Mammary epithelial cell (primary cell): Measurements from ENCODE around the gene RSBN1L.

Source experiments
- EZH2 ChIP-seq: IDR thresholded peaks from 2 replicates; pipeline ENCODE4 v1.6.1; 2012; ENCODE audit warnings: low read length, inconsistent platforms, borderline replicate concordance
- TF ChIP-seq, protein P1 (sequence below), 2 donors: IDR thresholded peaks in 1 of 2; conservative IDR thresholded peaks in 1 of 2; 2 replicates each; pipeline ENCODE4 v1.5.1; 2011 to 2012; ENCODE audit warnings: inconsistent platforms in 2 of 2, low read length in 2 of 2, mild to moderate bottlenecking in 2 of 2, control low read depth in 1 of 2, low read depth in 1 of 2; ENCODE audit not compliant: insufficient read depth in 1 of 2; ENCODE audit errors: extremely low read depth in 1 of 2

DNA sequence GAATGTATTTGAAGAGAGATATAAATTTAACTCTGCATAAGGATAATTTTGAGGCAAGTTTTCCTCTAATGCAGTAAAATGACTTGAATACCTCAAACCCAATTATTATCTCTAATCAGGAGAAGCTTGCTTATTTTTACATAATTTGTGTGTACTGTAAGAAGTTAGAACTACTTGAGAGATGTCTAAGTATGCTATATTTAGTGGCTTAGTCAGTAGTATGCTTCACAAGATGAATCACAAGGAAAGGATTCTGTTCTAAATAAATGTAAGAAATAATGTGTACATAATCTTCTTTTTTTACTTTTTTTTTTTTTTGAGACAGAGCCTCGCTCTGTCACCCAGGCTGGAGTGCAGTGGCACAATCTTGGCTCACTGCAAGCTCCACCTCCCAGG, 116.0 kb downstream of the RSBN1L start:
- no peak for TF ChIP-seq EZH2
- TF ChIP-seq, protein P1, sequence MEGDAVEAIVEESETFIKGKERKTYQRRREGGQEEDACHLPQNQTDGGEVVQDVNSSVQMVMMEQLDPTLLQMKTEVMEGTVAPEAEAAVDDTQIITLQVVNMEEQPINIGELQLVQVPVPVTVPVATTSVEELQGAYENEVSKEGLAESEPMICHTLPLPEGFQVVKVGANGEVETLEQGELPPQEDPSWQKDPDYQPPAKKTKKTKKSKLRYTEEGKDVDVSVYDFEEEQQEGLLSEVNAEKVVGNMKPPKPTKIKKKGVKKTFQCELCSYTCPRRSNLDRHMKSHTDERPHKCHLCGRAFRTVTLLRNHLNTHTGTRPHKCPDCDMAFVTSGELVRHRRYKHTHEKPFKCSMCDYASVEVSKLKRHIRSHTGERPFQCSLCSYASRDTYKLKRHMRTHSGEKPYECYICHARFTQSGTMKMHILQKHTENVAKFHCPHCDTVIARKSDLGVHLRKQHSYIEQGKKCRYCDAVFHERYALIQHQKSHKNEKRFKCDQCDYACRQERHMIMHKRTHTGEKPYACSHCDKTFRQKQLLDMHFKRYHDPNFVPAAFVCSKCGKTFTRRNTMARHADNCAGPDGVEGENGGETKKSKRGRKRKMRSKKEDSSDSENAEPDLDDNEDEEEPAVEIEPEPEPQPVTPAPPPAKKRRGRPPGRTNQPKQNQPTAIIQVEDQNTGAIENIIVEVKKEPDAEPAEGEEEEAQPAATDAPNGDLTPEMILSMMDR (conservative IDR thresholded peaks at IDR 0.05 in 1 of 2, IDR thresholded peaks at IDR 0.05 in 1 of 2; ENCODE audit: extremely low read depth in 1 of 2, insufficient read depth in 1 of 2, low read depth in 1 of 2, low read length in 2 of 2): no peak
